Stimulated activated CD4-positive, alpha-beta T cell treated with anti-CD3 and anti-CD28 coated beads, Interleukin-12 subunit alpha, Interleukin-12 subunit beta, amount 100 ng/mL, for 48 hours (primary cell): ENCODE results near the gene SNCA.

ENCODE experiments used
- DNase-seq, 3 donors: peaks; one replicate each; pipeline ENCODE4 v3.0.0-alpha.2; 2020; ENCODE audit warnings: low read depth in 2 of 3, low spot score in 1 of 3

The SNCA gene

GRCh38 chr4:89754531-89754930 is 82.4 kb downstream of the SNCA start:
- DNase-seq = no peak

- DNase-seq = no peak
Observed at GRCh38 chr4:89753601-89754066, 83.3 kb downstream of the SNCA start.

GRCh38 chr4:89752932-89753598 is 83.9 kb downstream of the SNCA start:
- no peak for DNase-seq

- DNase-seq = no peak
Observed at GRCh38 chr4:89751416-89751815, 85.5 kb downstream of the SNCA start.

- DNase-seq = no peak
Observed at GRCh38 chr4:89746377-89746776, 90.6 kb downstream of the SNCA start.

GRCh38 chr4:89745708-89746107 is 91.3 kb downstream of the SNCA start:
- DNase-seq = no peak

GRCh38 chr4:89744914-89745313 is 92.0 kb downstream of the SNCA start:
- DNase-seq = no peak

- DNase-seq = no peak
Observed at GRCh38 chr4:89741768-89742167, 95.2 kb downstream of the SNCA start.

- DNase-seq = no peak
Observed at GRCh38 chr4:89739311-89739988, 97.5 kb downstream of the SNCA start.

GRCh38 chr4:89737888-89738287 is 99.1 kb downstream of the SNCA start:
- no peak for DNase-seq

- DNase-seq = no peak
Observed at GRCh38 chr4:89733946-89734345, 103.0 kb downstream of the SNCA start.

- DNase-seq = no peak
Observed at GRCh38 chr4:89727238-89727637, 109.7 kb downstream of the SNCA start.

- no peak for DNase-seq
Observed at GRCh38 chr4:89725268-89725667, 111.7 kb downstream of the SNCA start.

GRCh38 chr4:89724716-89725115 is 112.2 kb downstream of the SNCA start:
- DNase-seq = no peak

- no peak for DNase-seq
Observed at GRCh38 chr4:89723096-89723495, 113.9 kb downstream of the SNCA start.

GRCh38 chr4:89722517-89722916 is 114.4 kb downstream of the SNCA start:
- DNase-seq = no peak

- DNase-seq = no peak
Observed at GRCh38 chr4:89720981-89721380, 116.0 kb downstream of the SNCA start.

GRCh38 chr4:89719536-89720090 is 117.3 kb downstream of the SNCA start:
- DNase-seq = no peak

- no peak for DNase-seq
Observed at GRCh38 chr4:89716893-89717292, 120.1 kb downstream of the SNCA start.

- no peak for DNase-seq
Observed at GRCh38 chr4:89715631-89716030, 121.3 kb downstream of the SNCA start.

GRCh38 chr4:89712827-89713226 is 124.1 kb downstream of the SNCA start:
- no peak for DNase-seq

- no peak for DNase-seq
Observed at GRCh38 chr4:89712141-89712540, 124.8 kb downstream of the SNCA start.
